SIG-M5 (cell line): Measurements from ENCODE around the gene FXYD5.

Source experiments
- DNase-seq: peaks from one replicate; lab custom pipeline; 2025; lab: John Stamatoyannopoulos, UW

FXYD5 gene

GRCh38 chr19:35156673-35157014 is 2.1 kb downstream of the FXYD5 start:
- DNase-seq = no peak

DNA sequence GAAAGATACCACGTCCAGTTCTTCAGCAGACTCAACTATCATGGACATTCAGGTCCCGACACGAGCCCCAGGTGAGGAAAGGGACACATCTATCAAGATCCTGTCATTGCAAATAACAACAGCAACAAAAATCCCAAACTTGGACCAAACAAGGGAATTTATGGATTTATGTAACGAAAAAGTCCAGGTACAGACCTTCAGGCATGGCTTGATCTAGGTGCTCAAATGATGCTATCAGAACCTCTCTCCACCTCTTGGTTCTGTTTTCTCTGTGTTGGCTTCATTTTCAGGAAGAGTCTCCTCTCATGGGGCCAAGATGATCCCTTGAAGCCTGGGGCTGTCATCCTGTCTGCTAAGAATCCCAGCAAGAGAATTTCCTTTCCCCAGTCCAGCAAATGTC is 2.9 kb downstream of the FXYD5 start:
- DNase-seq = no peak

- DNase-seq = no peak
These were observed 5.1 kb downstream of the FXYD5 start for GRCh38 chr19:35159606-35160005.

DNA sequence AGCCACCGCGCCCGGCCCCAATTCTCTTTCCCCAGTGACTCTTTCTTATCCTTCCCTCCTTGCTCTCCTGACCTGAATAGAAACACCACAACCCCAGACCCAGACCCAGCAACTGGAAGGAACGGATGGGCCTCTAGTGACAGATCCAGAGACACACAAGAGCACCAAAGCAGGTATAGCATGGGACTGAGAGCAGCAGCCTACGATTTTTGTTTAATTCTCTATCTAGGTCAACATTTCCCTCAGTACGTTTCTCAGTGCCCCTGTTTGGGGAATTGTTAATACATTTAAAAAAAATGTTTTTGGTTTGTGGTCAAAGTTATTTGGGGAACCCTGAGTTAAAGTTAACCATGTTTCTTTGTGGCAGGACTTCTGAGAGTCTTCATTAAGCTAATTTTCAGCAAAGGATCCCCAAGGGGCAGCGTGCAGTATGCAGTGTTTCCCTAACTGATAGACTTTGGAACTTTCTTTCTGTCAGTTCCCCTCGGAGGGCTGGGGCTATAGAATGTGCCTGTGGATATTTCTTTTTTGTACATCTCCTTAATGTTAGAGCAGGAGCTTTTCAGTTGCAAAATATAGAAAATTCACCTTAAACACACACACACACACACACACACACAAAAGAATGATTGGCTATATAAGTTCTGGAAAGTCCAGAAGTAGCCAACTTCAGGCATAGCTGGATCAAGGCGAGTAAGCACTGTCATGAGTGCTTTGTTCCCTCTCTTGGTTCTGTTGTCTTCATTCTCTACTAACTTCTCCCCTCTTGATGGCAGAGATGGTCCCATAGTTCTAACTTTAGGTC is 6.3 kb downstream of the FXYD5 start:
- no peak for DNase-seq

- DNase-seq = no peak
These were observed 6.9 kb downstream of the FXYD5 start for GRCh38 chr19:35161434-35161743.

- no peak for DNase-seq
These were observed 8.2 kb downstream of the FXYD5 start for GRCh38 chr19:35162471-35163326.

- no peak for DNase-seq
These were observed 9.9 kb downstream of the FXYD5 start for GRCh38 chr19:35164418-35164817.

GRCh38 chr19:35165200-35166058 is 10.9 kb downstream of the FXYD5 start:
- no peak for DNase-seq

- DNase-seq = no peak
These were observed 11.8 kb downstream of the FXYD5 start for GRCh38 chr19:35166100-35167063.

DNA sequence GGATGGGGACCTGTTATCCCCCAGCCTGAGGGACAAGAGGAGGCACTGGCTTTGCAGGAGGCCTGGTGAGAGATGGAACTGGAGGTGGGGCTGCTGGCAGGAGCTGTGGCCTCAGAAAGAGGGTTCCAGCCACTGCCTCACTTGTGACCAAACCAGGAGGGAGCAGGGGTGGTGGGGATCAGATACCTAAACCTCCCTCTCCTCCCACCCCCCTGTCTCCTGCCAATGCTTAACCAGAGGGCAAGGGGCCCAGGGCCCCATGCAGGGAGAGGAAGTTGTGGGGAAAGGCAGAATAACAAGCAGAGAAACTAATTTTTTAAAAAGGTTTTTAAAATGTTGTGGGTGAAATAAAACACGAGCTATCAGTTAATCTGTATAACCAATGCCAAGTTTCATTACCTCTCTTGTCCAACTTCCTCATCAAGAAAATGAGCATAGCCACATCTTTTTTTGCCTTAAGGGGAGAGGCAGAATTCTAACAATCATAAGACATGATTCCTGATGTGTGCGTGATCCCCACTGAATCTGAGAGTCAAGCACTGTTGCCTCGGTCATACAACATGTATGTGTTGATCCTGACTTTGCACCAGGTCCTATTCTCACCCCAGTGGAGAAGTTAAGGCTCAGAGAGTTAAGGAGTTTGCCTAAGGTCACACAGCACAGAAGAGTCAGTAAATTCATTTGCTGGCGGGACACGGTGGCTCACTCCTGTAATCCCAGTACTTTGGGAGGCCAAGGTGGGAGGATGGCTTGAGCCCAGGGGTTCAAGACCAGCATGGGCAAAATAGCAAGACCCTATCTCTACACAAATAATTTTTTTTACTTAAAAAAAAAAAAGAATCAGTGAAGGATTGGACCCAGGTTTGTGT is 12.9 kb downstream of the FXYD5 start:
- no peak for DNase-seq

DNA sequence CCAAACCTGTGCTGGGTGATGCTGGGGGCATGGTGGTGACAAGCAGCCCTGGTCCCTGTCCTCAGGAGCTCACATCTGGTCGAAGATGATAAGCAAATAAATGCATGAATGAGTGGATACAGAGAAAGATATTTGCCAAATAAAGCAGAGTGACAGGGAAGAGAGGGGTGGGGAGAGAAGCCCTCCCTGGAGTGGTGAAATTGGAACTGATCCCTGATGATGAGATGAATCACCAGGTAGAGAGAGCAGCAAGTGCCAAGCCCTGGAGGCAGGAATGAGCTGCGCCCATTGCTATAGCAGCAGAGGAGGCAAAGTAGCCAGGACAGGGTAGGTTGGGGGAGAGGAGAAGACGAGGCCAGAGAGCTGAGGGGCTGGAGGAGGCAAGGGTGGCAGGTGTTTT is 13.7 kb downstream of the FXYD5 start:
- no peak for DNase-seq

DNA sequence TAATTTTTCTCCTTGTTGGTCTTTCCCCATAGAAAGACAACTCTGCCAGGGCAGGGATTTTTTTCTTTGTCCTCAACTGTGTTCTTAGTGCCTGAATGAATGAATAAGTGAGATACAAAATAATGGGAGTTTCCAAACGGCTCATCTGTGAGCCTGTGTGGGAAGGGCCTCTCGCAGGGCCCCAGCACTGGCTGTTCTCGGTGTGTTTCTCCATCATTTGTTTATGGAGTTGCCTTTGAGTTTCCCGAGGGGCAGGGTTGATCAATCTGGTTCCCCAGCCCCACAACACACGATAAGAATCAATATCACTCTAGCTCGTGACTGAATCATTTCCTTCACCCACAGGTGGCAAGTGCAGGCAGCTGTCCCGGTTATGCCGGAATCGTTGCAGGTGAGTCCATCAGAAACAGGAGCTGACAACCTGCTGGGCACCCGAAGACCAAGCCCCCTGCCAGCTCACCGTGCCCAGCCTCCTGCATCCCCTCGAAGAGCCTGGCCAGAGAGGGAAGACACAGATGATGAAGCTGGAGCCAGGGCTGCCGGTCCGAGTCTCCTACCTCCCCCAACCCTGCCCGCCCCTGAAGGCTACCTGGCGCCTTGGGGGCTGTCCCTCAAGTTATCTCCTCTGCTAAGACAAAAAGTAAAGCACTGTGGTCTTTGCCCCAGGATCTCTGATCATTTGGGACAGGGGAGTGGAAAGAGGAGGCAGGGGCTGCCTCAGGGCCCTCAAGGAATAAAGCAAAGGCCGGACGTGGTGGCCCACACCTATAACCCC is 14.9 kb downstream of the FXYD5 start:
- DNase-seq = no peak

DNA sequence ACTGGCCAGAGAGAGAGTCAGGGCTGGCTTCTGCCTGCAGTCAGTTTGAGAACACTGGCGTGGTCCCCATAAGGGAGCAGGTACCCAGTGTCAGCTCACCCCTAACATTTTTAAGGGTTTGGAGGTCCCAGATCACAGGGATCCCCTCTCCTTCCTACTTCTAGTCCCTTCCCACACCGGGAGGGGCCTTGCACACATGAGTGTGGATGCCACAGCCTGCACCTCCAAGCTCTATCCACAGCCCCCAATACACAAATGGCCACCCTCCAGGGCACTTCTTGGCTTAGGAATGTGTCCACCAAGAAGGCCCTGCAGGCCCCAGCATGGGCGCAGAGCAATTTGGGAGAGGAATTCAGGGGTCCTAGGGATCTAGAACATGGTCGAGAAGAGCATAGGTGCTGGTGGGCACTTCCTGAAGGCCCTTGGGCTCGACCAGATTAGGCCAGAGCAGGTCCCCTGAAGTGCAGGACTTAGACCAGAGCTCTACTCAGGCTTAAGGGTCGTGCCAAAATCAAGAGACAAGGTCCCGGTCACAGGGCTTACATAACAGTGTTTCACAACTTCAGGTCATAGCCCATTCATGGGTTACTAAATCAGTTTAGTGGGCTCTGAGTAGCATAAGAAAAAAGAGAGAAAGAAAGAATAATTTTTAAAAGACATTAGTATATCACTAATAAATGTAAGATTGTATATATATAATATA is 16.0 kb downstream of the FXYD5 start:
- DNase-seq = no peak

- no peak for DNase-seq
These were observed 17.2 kb downstream of the FXYD5 start for GRCh38 chr19:35171730-35172129.

GRCh38 chr19:35174226-35174625 is 19.7 kb downstream of the FXYD5 start:
- no peak for DNase-seq

DNA sequence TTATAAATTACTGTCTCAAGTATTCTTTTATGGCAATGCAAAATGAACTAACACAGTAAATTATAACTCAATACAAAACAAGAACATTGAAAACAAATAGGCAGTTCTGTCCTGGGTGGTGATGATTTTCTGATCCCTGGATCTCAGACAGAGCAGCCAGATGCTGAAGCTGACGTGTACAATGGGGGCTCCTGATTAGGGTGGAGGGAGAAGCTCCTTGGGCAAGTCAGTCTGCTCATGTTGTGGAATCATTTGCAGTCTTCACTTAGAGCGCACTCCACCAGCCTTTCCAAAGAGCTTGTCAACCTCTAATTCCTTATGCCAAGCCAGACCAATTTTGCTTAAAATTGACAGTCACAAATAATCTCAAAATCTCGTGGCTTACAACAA is 21.6 kb downstream of the FXYD5 start:
- no peak for DNase-seq

DNA sequence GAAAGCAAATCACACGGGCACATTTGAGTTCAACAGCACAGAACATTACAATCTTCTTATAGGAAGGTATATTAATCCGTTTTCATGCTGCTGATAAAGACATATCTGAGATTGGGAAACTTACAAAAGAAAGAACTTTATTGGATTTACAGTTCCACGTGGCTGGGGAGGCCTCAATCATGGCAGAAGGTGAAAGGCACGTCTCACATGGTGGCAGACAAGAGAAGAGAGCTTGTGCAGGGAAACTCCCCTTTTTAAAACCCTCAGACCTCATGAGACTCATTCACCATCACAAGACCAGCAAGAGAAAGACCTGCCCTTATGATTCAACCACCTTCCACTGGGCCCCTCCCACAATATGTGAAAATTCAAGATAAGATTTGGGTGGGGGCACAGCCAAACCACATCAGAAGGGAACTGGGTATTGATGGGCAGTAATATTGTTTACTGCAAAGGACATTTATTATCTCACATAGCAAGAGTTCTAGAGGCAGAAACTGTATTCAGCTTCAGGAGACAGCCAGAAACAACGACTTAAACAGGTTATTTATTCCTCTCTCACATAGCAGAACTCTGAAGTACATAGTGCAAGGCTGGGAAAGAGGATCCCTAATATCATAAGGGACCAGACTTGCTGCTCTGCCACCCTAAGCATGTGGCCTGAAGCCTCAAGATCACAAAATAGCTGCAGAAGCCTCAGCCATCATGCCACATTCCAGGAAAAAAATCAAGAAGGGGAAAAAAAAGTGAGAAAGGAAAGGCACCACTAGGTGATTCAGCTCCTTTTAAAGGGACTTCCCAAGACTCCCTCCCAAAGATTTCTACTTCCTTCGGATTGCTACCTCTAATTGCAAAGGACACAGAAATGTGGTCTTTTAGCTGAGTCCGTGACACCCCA is 23.1 kb downstream of the FXYD5 start:
- no peak for DNase-seq

DNA sequence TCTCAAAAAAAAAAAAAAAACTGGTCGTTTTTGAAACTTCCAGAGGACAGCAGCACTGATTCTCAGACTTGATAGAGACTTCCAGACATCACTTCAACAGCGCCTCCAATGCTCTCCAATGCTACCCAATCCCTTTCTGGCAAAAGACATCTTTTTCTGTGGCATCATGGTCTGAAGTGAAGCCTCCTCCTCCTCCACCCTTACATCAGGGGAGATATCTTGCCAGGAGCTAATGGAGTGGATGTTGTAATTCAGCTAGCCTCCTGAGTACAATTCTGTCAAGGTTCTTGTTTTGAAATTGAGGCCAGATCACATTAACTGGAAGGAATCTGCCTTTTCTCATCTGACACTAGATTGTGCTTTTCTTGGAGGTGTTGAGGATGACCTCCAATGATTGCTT is 24.2 kb downstream of the FXYD5 start:
- no peak for DNase-seq
